Thyroid gland (tissue), 4 donors: ENCODE data around the gene ACTRT2.

Source experiments
- POLR2A ChIP-seq, 2 donors: fragments of 450-650 bp; IDR thresholded peaks; one replicate each; pipeline ENCODE4 v1.6.1; 2017; ENCODE audit warnings: antibody characterized with exemption in 2 of 2, mild to moderate bottlenecking in 2 of 2, moderate library complexity in 1 of 2
- TF ChIP-seq, protein P1 (sequence below), 6 experiments: fragments of 200-600 bp in 3 of 6; fragments of 450-650 bp in 3 of 6; sonication (generic) in 3 of 6; IDR thresholded peaks; one replicate each; pipeline ENCODE4 v1.5.1; 2016 to 2019; ENCODE audit warnings: antibody characterized with exemption in 6 of 6, mild to moderate bottlenecking in 2 of 6, inconsistent platforms in 1 of 6, moderate library complexity in 1 of 6

DNA sequence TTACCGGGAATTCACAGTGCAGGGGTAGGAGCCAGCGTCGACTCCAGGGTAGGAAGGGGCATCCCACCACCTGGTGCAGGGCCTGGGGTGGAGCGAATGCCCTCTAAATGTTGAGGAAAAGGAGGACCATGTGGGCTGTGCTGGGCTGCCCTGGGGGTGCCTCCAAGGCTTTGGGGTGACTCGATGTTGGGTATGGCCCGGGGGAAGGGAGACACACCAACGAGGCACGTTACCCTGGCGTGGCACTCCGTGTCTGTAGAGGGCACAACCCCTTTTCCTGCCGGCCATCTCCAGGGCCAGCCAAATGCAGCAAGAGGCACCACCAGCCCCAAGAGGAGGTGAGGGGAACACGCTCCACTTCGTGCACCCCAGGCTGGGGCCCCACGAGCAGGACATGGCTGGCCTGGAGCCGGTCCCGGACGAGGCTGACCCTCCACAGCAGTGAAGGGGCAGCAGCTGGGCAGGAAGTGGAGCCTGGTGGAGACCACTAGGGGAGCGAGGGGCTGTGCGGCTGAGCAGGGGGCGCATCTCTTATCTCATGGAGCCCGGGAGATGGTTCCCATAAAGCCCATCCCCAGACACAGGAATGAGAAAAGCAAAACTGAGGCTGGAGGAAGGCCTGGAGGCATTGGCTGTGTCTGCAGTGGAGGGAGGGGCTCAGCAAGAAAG lies 11.2 kb downstream of the ACTRT2 start:
- TF ChIP-seq, protein P1, sequence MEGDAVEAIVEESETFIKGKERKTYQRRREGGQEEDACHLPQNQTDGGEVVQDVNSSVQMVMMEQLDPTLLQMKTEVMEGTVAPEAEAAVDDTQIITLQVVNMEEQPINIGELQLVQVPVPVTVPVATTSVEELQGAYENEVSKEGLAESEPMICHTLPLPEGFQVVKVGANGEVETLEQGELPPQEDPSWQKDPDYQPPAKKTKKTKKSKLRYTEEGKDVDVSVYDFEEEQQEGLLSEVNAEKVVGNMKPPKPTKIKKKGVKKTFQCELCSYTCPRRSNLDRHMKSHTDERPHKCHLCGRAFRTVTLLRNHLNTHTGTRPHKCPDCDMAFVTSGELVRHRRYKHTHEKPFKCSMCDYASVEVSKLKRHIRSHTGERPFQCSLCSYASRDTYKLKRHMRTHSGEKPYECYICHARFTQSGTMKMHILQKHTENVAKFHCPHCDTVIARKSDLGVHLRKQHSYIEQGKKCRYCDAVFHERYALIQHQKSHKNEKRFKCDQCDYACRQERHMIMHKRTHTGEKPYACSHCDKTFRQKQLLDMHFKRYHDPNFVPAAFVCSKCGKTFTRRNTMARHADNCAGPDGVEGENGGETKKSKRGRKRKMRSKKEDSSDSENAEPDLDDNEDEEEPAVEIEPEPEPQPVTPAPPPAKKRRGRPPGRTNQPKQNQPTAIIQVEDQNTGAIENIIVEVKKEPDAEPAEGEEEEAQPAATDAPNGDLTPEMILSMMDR (IDR thresholded peaks at IDR 0.05), result no peak
- no peak for TF ChIP-seq POLR2A (IDR thresholded peaks at IDR 0.05)
